IMR-90 (cell line): ENCODE data around the gene IMMT. TPM values are rescaled to one million over a fixed set of nuclear protein-coding genes. Genes with fewer than 3 reads are reported as not detected.

Experiments used
- ATAC-seq: fragments of 200-7000 bp; cut with Tn5 transposase; 2 replicates; pipeline ENCODE4 v1.9.1; 2020; ENCODE audit warnings: low read depth, mild to moderate bottlenecking, moderate library complexity
- BruUV-seq: library from RNA; stranded (reverse); fragments of 400-500 nt; replicated peaks from 2 replicates; lab custom pipeline; 2021; lab: Mats Ljungman, UMichigan
- CTCF ChIA-PET: fragments of 300-600 bp; formaldehyde crosslinking; extraction: SDS; loops from one replicate; lab custom pipeline; 2021; ENCODE audit warnings: antibody characterized with exemption; lab: Yijun Ruan, JAX
- POLR2A ChIA-PET: fragments of 300-600 bp; sonication (Branson Sonifier 250); formaldehyde crosslinking; loops from one replicate; lab custom pipeline; 2022; ENCODE audit warnings: antibody characterized with exemption; ENCODE audit not compliant: unreplicated experiment; lab: Charles Lee
- DNase-seq: peaks from one replicate; pipeline ENCODE4 v3.0.0; 2013
- H2AFZ ChIP-seq: replicated peaks from 2 replicates; pipeline ENCODE3; 2013; ENCODE audit warnings: low read length, mild to moderate bottlenecking; ENCODE audit not compliant: poor library complexity
- H2AK5ac ChIP-seq: 2 replicates; pipeline ENCODE4 v1.6.1; 2013; ENCODE audit warnings: low read depth, low read length, inconsistent platforms
- H2AK9ac ChIP-seq: replicated peaks from 2 replicates; pipeline ENCODE3; 2013; ENCODE audit warnings: mild to moderate bottlenecking, low read depth, low read length, moderate library complexity; ENCODE audit not compliant: poor library complexity
- H2BK120ac ChIP-seq: 2 replicates; pipeline ENCODE4 v1.6.1; 2013; ENCODE audit warnings: low read depth, low read length, inconsistent platforms
- H2BK15ac ChIP-seq: 3 replicates; pipeline ENCODE4 v1.6.1; 2013; ENCODE audit warnings: low read depth, low read length, inconsistent platforms
- H2BK20ac ChIP-seq: 2 replicates; pipeline ENCODE4 v1.6.1; 2013; ENCODE audit warnings: low read depth, mild to moderate bottlenecking, inconsistent platforms, low read length, moderate library complexity
- H2BK5ac ChIP-seq: 2 replicates; pipeline ENCODE4 v1.6.1; 2013; ENCODE audit warnings: mild to moderate bottlenecking, low read depth, low read length, inconsistent platforms; ENCODE audit not compliant: poor library complexity, severe bottlenecking
- H3K14ac ChIP-seq: replicated peaks from 2 replicates; pipeline ENCODE4 v1.6.1; 2013; ENCODE audit warnings: low read depth, low read length, inconsistent platforms
- H3K18ac ChIP-seq: 2 replicates; pipeline ENCODE4 v1.6.1; 2013; ENCODE audit warnings: low read depth, low read length, control low read depth
- H3K23ac ChIP-seq: 2 replicates; pipeline ENCODE4 v1.6.1; 2013; ENCODE audit warnings: low read depth, low read length, inconsistent platforms
- H3K27ac ChIP-seq: 2 replicates; pipeline ENCODE4 v1.5.1; 2013; ENCODE audit warnings: mild to moderate bottlenecking, control low read depth, low read length; ENCODE audit not compliant: insufficient read depth
- H3K27me3 ChIP-seq: 2 replicates; pipeline ENCODE4 v1.6.1; 2013; ENCODE audit warnings: low read length; ENCODE audit not compliant: control insufficient read depth, insufficient read depth
- H3K36me3 ChIP-seq: 2 replicates; pipeline ENCODE4 v1.6.1; 2013; ENCODE audit warnings: low read length, mixed read lengths; ENCODE audit not compliant: control insufficient read depth, insufficient read depth
- H3K4ac ChIP-seq: 2 replicates; pipeline ENCODE4 v1.6.1; 2013; ENCODE audit warnings: low read depth, low read length, inconsistent platforms
- H3K4me1 ChIP-seq: 2 replicates; pipeline ENCODE4 v1.6.1; 2013; ENCODE audit warnings: low read length, mixed read lengths; ENCODE audit not compliant: control insufficient read depth, insufficient read depth
- H3K4me2 ChIP-seq: 2 replicates; pipeline ENCODE4 v1.6.1; 2013; ENCODE audit warnings: low read depth, mild to moderate bottlenecking, control low read depth, low read length, moderate library complexity
- H3K4me3 ChIP-seq: 2 replicates; pipeline ENCODE4 v1.5.1; 2013; ENCODE audit warnings: low read depth, mild to moderate bottlenecking, control low read depth, low read length, moderate library complexity; ENCODE audit not compliant: insufficient read depth
- H3K56ac ChIP-seq: 2 replicates; pipeline ENCODE4 v1.6.1; 2013; ENCODE audit warnings: low read length, inconsistent platforms; ENCODE audit not compliant: insufficient read depth; ENCODE audit errors: extremely low read depth
- H3K79me1 ChIP-seq, 2 experiments: 2 replicates each; pipeline ENCODE4 v1.6.1; 2013; ENCODE audit warnings: low read length in 2 of 2, inconsistent platforms in 1 of 2, low read depth in 1 of 2
- H3K9ac ChIP-seq: 2 replicates; pipeline ENCODE4 v1.6.1; 2013; ENCODE audit warnings: low read depth, low read length, control low read depth
- H3K9me1 ChIP-seq: 2 replicates; pipeline ENCODE4 v1.6.1; 2013; ENCODE audit warnings: low read length, inconsistent platforms; ENCODE audit not compliant: insufficient read depth
- H3K9me3 ChIP-seq: 2 replicates; pipeline ENCODE4 v1.6.1; 2013; ENCODE audit warnings: low read length; ENCODE audit not compliant: control insufficient read depth, insufficient read depth
- H4K20me1 ChIP-seq: 2 replicates; pipeline ENCODE4 v1.6.1; 2013; ENCODE audit warnings: low read length, inconsistent platforms; ENCODE audit not compliant: insufficient read depth
- H4K5ac ChIP-seq: 2 replicates; pipeline ENCODE4 v1.6.1; 2013; ENCODE audit warnings: mild to moderate bottlenecking, low read depth, low read length, control low read depth
- H4K8ac ChIP-seq, 2 experiments: 2 replicates each; pipeline ENCODE4 v1.6.1; 2013; ENCODE audit warnings: low read depth in 2 of 2, low read length in 2 of 2, control low read depth in 1 of 2, inconsistent platforms in 1 of 2
- H4K91ac ChIP-seq: 2 replicates; pipeline ENCODE4 v1.6.1; 2013; ENCODE audit warnings: low read depth, low read length, inconsistent platforms; ENCODE audit not compliant: insufficient read depth
- CEBPB ChIP-seq: IDR thresholded peaks from 2 replicates; pipeline ENCODE4 v1.6.1; 2012; ENCODE audit warnings: low read depth, low read length, improper control_type of control experiment
- CTCF ChIP-seq: conservative IDR thresholded peaks from 2 replicates; pipeline ENCODE4 v1.5.1; 2012; ENCODE audit warnings: mild to moderate bottlenecking, low read depth, low read length, improper control_type of control experiment
- ELK1 ChIP-seq: fragments of 150-350 bp; IDR thresholded peaks from 2 replicates; pipeline ENCODE4 v1.6.1; 2016; ENCODE audit warnings: low read depth, mild to moderate bottlenecking, low read length, moderate library complexity, borderline replicate concordance
- RFX5 ChIP-seq: IDR thresholded peaks from 2 replicates; pipeline ENCODE4 v1.8.0; 2012; ENCODE audit warnings: low read depth, mild to moderate bottlenecking, low read length, moderate library complexity
- WGBS, 2 experiments: methylation state at CpG; one replicate each; pipeline versions ENCODE4 v1.1.5 to v1.1.7; 2013; ENCODE audit warnings: missing lambda C conversion rate in 2 of 2; ENCODE audit not compliant: insufficient read length in 1 of 2; ENCODE audit errors: extremely low coverage in 2 of 2; 5-methylcytosine and 5-hydroxymethylcytosine counted together
- dilution Hi-C: fragments of 300-500 bp; cut with HindIII; formaldehyde crosslinking; loops from one replicate; pipeline ENCODE4 v1.14.3; 2018; ENCODE audit warnings: low sequenced_read_pairs; ENCODE audit not compliant: unreplicated experiment
- in situ Hi-C: fragments of 300-500 bp; cut with MboI; formaldehyde crosslinking; loops from 3 replicates; pipeline ENCODE4 v1.14.3; 2019; ENCODE audit warnings: low sequenced_read_pairs, inconsistent platforms, mixed read lengths
- intact Hi-C: fragments of 100-400 bp; cut with micrococcal nuclease; formaldehyde crosslinking; loops from 2 replicates; pipeline ENCODE4 v1.10.0; 2022
- polyA plus RNA-seq, 3 experiments: library from polyadenylated mRNA; depleted of rRNA; stranded (reverse); fragments of >200 nt; gene quantifications; 2 replicates each; pipeline ENCODE4 v1.2.3, GENCODE V29; 2012; ENCODE audit warnings: low replicate concordance in 1 of 3
- total RNA-seq: library from RNA; depleted of rRNA; stranded (reverse); fragments of >200 nt; gene quantifications from 2 replicates; pipeline ENCODE4 v1.2.3, GENCODE V29; 2012

IMMT gene
- total and polyA plus RNA-seq, 2 of the 4 experiments (the other 2 are of a cell fraction), result 50.5 to 87.3 TPM

DNA sequence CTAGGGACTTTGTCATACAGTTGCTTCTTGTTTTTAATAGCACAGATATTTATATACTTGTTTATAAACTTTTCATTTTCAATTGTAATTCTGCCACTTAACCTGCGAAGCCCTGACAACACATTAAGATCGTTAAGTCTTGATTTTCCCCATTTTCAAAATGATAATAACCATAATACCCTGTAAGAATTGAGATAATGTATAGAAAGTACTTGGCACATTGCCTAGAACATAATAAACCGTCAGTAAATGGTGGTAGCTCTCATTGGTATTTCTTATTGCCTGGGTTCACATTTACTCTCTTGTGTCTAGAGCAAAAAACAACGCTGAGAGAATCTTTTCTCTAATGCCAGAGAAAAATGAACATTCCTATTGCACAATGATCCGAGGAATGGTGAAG, 70.6 kb downstream of the IMMT start:
- ChIA-PET CTCF (no interaction called here), POLR2A (no interaction called here)
- H3K4ac ChIP-seq, result no peak overlapping the region
- H3K36me3 ChIP-seq, result peaks cover 60% of the 10 kb centered on the region
- no peak overlapping the region for H2AFZ ChIP-seq
- H2AK5ac ChIP-seq, result no peak overlapping the region
- H3K9me3 ChIP-seq, result no peaks in the 10 kb centered on the region
- dilution Hi-C loops (no loop called here), in situ Hi-C loops (no loop called here), intact Hi-C loops (no loop called here)
- H3K79me1 ChIP-seq, result peaks cover 6 to 10% of the 10 kb centered on the region in 2 experiments; a peak in 3 of 4 replicates
- no peak overlapping the region for H3K27ac ChIP-seq
- H3K4me1 ChIP-seq, result no peaks in the 10 kb centered on the region
- H2BK5ac ChIP-seq, result no peak overlapping the region
- H4K5ac ChIP-seq, result no peak overlapping the region
- WGBS, 2 experiments, result no CpG with 5 or more reads among the region's 5 CpGs
- no peaks in the 10 kb centered on the region for H4K20me1 ChIP-seq
- no peaks in the 10 kb centered on the region for H3K27me3 ChIP-seq
- no peak overlapping the region for H4K91ac ChIP-seq
- H2BK120ac ChIP-seq, result no peak overlapping the region
- DNase-seq (no peak), ATAC-seq (no peak)
- H3K9ac ChIP-seq, result no peak overlapping the region
- H3K4me2 ChIP-seq, result no peak overlapping the region
- H3K14ac ChIP-seq, result no peak overlapping the region
- TF ChIP-seq CTCF (no peak), CEBPB (peak; percentile 45), ELK1 (no peak), RFX5 (no peak)
- no peak overlapping the region for H2AK9ac ChIP-seq
- H3K56ac ChIP-seq, result no peak overlapping the region
- H2BK20ac ChIP-seq, result no peak overlapping the region
- H2BK15ac ChIP-seq, result no peak overlapping the region
- BruUV-seq, result no TSS peak
- H3K9me1 ChIP-seq, result no peaks in the 10 kb centered on the region
- no peak overlapping the region for H3K4me3 ChIP-seq
- H4K8ac ChIP-seq, result no peak overlapping the region
- no peak overlapping the region for H3K18ac ChIP-seq
- H3K23ac ChIP-seq, result no peak overlapping the region
